ELR (cell line): ENCODE results near the gene TRAPPC3.

ENCODE experiments used
- DNase-seq: peaks from one replicate; pipeline ENCODE4 v3.0.0-alpha.2; 2015; ENCODE audit warnings: low read depth

Gene TRAPPC3

GRCh38 chr1:36126005-36126716 lies 23.1 kb downstream of the TRAPPC3 start:
- no peak for DNase-seq

DNA sequence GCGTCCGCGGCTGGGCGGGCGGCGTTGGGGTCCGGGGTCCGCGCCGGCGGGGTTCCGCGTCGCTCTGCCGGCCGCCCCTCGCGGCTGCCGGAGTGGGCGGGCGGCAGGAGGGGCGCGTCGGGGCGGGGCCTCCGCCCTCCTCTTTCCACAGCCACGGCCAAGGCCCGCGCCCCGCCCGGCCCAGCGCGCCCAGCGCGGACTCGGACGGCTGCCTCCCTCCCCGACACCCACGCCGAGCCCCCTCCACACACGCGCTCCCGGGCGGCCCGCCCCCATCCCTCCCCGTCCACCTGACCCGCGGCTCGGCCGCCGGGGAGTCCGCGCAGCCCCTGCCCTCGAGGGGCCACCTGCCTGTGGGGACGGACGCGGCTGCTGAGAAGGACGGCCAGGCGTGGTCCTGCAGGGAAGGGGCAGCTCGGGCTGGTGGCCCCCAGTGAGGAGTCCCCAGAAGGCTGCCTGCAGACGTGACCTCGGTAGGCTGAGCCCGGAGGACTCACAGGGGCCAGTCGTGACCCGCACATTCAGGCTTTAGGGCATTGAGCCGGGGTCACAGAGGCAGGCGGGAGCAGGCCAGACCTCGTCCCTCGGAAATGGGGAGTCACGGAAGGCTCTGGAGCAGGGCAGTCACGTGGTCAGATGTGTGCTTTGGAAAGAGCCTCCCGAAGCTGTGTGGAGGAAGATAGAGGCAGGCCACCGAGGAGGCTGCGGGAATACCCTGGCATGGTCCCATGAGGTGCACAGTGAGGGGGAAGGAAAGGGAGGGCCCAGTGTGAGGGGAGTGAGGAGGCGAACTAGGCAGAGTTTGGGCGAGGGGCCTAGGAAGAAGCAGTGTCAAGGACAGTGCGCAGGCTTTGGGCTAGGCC lies 23.9 kb downstream of the TRAPPC3 start, which contains the start of gene COL8A2:
Gene COL8A2, minus strand, starts transcription at position 94 of the 863 bp plus-strand sequence. CDS start 24,980 bp downstream, outside the sequence.
- DNase-seq: no peak

GRCh38 chr1:36124404-36125128 lies 24.7 kb downstream of the TRAPPC3 start:
- DNase-seq: no peak

- DNase-seq: no peak
Observed at GRCh38 chr1:36123356-36123755, 25.9 kb downstream of the TRAPPC3 start.

GRCh38 chr1:36122062-36123030 lies 26.9 kb downstream of the TRAPPC3 start:
- DNase-seq: no peak

GRCh38 chr1:36119456-36119855 lies 29.8 kb downstream of the TRAPPC3 start:
- DNase-seq: no peak

GRCh38 chr1:36118447-36119204 lies 30.7 kb downstream of the TRAPPC3 start:
- DNase-seq: no peak

- no peak for DNase-seq
Observed at GRCh38 chr1:36116901-36117300, 32.4 kb downstream of the TRAPPC3 start.

GRCh38 chr1:36115931-36116330 lies 33.4 kb downstream of the TRAPPC3 start:
- peak; percentile 37 for DNase-seq

- peak; percentile 80 for DNase-seq
Observed at GRCh38 chr1:36115200-36115669, 34.1 kb downstream of the TRAPPC3 start.

DNA sequence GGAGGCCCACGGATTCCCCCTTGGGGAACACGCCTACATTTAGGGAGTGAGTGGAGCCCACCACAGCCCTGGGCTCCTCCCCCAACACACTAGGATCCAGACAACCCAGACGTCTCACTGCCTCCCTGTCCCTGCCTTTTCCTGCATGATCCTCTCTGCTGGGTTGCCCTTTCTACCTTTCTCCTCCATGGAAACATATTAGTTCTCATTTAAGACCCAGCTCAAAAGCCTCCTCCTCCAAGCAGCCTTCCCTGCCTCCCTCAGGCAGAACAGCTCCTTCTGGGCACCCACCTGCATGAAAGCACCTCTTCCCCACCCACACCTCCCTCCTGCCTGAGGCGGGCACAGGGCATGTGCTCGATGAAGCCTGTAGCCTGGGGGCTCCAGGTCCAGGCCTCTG lies 34.9 kb downstream of the TRAPPC3 start:
- DNase-seq: no peak

DNA sequence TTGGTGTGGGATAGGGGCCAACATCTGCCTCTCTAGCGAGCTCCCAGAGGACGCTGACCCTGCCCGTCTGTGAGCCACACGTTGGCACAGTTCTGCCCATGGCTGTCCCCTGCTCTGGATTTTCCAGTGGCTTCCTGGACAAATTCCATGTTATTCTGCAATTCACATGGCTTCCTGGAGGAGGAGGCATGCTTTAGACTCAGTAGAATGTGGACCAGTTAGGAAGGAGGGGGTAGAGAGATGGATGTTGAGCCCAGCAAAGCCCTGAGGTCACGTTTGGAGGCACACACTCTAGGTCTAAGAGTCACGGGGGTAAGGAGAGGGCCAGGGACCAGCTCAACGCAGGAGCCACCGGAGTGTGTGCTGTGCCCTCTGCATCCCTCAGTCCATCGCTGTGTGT lies 36.5 kb downstream of the TRAPPC3 start:
- no peak for DNase-seq

DNA sequence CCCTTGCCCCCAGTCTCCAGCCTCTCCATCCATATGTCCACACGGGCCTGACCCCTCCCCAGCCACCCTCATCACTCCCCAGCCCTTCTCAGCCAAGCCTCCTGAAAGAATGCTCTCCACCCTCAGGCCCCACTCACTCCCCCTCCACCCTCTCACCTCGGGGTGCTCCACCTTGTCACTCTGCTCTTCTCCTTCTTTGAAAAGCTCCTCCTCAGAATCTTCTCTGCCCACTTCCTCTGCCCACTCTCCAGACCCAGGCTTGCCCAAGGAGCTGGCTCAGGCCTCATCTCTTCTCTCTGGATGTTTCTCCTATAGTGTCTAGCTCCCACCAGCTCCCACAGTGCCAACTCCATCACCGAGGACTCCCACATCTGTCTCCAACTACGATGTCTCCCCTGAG lies 38.1 kb downstream of the TRAPPC3 start:
- DNase-seq: no peak

DNA sequence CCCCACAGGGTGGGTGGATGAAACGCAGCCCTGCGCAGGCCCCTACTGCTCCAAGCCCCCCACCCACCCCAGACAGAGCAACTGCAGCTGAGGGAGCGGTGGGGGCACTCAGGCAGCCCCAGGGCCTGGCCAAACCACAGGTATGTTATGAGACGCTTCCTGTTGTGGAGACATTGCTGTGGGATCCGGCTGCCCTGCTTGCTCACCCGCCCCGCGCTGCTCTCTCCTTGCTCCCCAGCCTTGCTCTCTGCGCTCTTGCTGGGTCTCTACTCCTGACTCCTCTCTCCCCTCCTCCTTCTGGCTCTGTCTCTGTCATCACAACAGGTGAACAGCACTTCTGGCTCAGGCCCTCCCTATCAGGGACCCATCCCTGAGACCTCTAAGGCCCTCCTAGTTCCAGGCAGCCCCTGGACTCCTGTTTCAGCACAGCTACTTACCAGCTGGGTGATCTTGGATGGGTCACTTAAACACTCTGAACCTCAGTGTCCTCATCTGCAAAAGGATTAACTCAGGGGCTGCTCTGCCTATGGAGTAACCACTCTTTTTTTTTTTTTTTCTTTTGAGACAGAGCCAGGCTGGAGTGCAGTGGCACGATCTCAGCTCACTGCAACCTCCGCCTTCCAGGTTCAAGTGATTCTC lies 40.1 kb downstream of the TRAPPC3 start:
- peak; percentile 92 for DNase-seq

DNA sequence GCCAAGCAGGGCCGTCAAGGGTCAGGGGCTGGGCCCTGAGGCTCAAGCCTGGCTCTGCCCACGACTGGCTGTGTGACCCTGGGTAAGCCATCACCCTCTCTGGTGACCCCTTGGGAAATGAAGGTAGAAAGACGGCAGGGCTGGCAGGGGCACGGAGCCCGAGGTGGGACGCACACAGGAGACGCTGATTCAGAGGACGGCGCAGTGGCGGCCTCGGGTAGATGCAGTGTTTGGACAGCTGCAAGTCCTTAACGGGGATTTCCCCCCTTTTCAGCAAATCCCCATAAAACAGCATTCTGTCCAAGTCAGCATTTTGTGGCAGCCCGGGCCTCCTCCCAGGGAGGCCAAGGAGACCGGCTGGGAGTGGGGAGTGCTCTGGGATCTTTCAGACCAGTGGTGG lies 41.0 kb downstream of the TRAPPC3 start:
- DNase-seq: peak; percentile 83

DNA sequence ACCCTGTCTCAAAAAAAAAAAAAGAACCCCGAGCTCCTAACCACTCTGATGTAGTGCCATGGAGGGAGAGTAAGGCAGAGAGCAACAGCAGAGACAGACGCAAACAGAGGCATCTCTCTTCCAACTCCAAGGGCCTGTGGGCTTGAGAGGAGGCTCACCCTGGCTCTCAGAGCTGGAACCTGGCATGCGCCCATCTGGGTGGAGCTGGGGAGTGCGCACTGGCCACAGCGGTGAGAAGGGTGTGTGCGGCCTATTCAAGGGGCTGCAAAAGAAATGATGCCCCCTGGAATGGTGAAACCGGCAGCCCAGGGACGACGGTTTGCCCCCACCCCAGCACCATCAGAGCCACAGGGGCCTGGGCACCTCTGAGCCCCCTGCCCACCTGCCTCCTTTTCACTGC lies 41.9 kb downstream of the TRAPPC3 start:
- no peak for DNase-seq

GRCh38 chr1:36106269-36106668 lies 43.0 kb downstream of the TRAPPC3 start:
- no peak for DNase-seq

- DNase-seq: no peak
Observed at GRCh38 chr1:36101546-36101945, 47.7 kb downstream of the TRAPPC3 start.

GRCh38 chr1:36100376-36100775 lies 48.9 kb downstream of the TRAPPC3 start:
- no peak for DNase-seq
